Measurements from ENCODE around the gene DLL3.

Gene DLL3

DNA sequence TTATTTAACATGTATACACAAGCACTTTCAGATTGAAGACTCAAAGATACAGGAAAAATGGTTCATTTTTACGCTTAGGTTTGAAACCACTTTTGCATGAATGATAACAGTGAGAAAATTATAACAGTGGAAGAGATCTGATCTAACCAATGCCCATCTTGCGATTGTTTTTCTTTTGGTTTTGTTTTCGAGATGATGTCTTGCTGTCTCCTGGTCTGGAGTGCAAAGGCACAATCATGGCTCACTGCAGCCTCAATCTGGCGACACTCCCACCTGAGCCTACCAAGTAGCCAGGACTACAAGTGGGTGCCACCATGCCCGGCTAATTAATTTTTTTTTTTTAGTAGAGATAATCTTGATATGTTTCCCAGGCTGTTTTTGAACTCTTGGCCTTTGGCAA, 51.5 kb downstream of the DLL3 start:
- no peak for FAIRE-seq
- DNase-seq (ENCODE audit: insufficient read length, low spot score): no peak

DNA sequence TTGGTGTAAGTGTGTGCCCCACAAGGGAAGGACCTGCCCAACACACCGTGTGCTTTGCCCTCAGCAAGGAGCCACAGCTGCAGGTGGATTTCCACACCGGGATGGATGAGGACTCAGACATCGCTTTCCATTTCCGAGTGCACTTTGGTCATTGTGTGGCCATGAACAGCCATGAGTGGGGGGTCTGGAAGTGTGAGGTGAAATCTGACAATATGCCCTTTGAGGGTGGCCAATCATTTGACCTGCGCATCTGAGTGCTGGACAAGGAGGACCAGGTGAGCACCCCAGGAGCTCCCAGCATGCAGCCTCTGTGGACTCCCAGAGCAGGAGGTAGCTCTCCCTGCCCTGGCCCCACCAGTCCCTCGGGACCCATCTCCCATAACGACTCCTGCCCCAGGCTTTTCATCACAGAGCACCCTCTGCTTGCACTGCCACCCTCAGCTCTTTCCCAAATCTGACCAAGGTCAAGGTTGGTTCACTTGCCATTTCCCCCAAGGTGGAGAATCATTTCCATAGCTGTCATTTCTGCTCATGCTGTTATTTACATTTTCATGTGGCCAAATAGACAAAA, 54.4 kb downstream of the DLL3 start:
- FAIRE-seq: no peak
- DNase-seq (ENCODE audit: insufficient read length, low spot score): no peak

DNA sequence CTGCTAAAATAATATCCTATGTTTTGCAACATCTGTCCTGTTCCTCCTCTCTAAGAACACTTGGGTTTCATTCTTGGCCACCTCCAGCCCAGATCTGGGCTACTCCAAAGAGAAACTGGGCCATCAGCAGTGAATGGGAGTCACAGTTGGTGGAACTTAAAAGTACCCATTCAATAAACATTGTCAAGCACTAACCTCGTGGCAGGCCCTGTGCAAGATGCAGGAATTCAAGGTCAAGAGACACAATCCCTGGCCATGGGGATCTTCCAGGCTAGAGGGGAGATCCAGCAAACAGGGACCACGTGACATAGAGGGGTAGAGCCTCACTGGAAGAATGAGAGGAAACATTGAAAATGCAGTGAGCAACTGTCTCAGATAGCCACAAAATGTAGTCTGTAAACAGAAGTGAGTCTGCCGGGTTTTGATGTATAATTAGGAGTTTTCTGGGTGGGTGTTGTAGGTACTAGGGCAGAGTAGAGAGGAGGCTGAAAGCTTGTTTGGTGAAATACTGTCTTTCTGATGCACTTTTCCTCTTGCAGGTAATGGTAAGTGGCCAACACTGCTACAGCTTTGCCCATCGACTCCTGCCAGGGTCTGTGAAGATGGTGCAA, 56.1 kb downstream of the DLL3 start:
- FAIRE-seq (no peak), DNase-seq (ENCODE audit: insufficient read length, low spot score) (no peak)

DNA sequence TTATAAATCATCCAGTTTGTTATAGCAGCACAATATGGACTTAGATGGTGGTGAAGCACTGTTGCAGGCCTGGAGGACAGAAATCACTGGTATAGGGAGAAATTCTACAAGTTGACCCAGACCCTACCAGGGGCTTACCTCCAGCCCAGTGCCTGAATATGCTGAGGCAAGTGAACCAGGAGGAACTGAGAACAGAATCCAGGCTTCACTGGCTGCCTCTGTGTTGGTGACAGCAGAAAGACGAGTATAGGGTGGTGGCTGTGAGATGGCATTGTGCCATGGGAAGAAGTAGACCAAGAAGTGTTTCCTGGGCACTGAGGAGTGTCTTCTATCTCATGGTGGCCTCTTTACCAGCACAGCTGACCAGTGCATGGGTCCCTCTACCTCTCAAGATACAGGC, 57.1 kb downstream of the DLL3 start:
- FAIRE-seq (no peak), DNase-seq (ENCODE audit: insufficient read length, low spot score) (no peak)

Measured in GM19239 (cell line).